GM23338 (cell line): ENCODE measurements around the gene ALOX5AP. TPM values are rescaled to one million over a fixed set of nuclear protein-coding genes. Genes with fewer than 3 reads are reported as not detected.

Experiments used
- ATAC-seq: fragments of 200-7000 bp; cut with Tn5 transposase; 3 replicates; pipeline ENCODE4 v1.9.1; 2020
- DNase-seq: peaks from one replicate; pipeline ENCODE4 v3.0.0-alpha.2; 2015; ENCODE audit warnings: low spot score
- H2AFZ ChIP-seq: fragments of 200-600 bp; sonication (generic); 2 replicates; pipeline ENCODE4 v1.8.0; 2016; ENCODE audit warnings: antibody characterized with exemption, mild to moderate bottlenecking, moderate library complexity
- H3F3A ChIP-seq: fragments of 200-600 bp; sonication (generic); replicated peaks from 2 replicates; pipeline ENCODE4 v1.8.0; 2017; ENCODE audit warnings: antibody characterized with exemption, mixed run types, low read depth
- H3K27ac ChIP-seq: fragments of 200-600 bp; sonication (generic); 2 replicates; pipeline ENCODE4 v1.6.1; 2016; ENCODE audit warnings: low read depth
- H3K27me3 ChIP-seq: fragments of 200-600 bp; sonication (generic); 2 replicates; pipeline ENCODE4 v1.8.0; 2016; ENCODE audit warnings: mild to moderate bottlenecking, mixed run types, moderate library complexity; ENCODE audit not compliant: insufficient read depth
- H3K36me3 ChIP-seq: fragments of 200-600 bp; sonication (generic); 2 replicates; pipeline ENCODE4 v1.8.0; 2016; ENCODE audit warnings: mild to moderate bottlenecking; ENCODE audit not compliant: insufficient read depth
- H3K4me1 ChIP-seq: fragments of 200-600 bp; sonication (generic); 2 replicates; pipeline ENCODE4 v1.8.0; 2016; ENCODE audit warnings: mild to moderate bottlenecking, moderate library complexity; ENCODE audit not compliant: insufficient read depth
- H3K4me2 ChIP-seq: fragments of 200-600 bp; sonication (generic); 2 replicates; pipeline ENCODE4 v1.7.1; 2017; ENCODE audit warnings: mixed run types
- H3K4me3 ChIP-seq: fragments of 200-600 bp; sonication (generic); 2 replicates; pipeline ENCODE4 v1.6.1; 2016; ENCODE audit warnings: mixed run types
- H3K79me2 ChIP-seq: fragments of 200-600 bp; sonication (generic); replicated peaks from 2 replicates; pipeline ENCODE4 v1.8.0; 2017; ENCODE audit warnings: mild to moderate bottlenecking; ENCODE audit not compliant: insufficient read depth
- H3K9me2 ChIP-seq: fragments of 200-600 bp; sonication (generic); 2 replicates; pipeline ENCODE4 v1.8.0; 2017; ENCODE audit not compliant: insufficient read depth
- H4K20me1 ChIP-seq: fragments of 200-600 bp; sonication (generic); replicated peaks from 2 replicates; pipeline ENCODE4 v1.8.0; 2017; ENCODE audit warnings: mild to moderate bottlenecking; ENCODE audit not compliant: insufficient read depth
- H3K27ac Mint-ChIP-seq: 2 replicates; pipeline ENCODE4 v1.8.0; 2020; ENCODE audit warnings: inconsistent platforms, mild to moderate bottlenecking, moderate library complexity, mixed read lengths
- H3K27me3 Mint-ChIP-seq: 3 replicates; pipeline ENCODE4 v1.8.0; 2022; ENCODE audit warnings: low read depth, mild to moderate bottlenecking, moderate library complexity, mixed read lengths, inconsistent platforms; ENCODE audit not compliant: insufficient read depth, poor library complexity
- H3K36me3 Mint-ChIP-seq: 3 replicates; pipeline ENCODE4 v1.8.0; 2021; ENCODE audit warnings: low read depth, mild to moderate bottlenecking, inconsistent platforms, moderate library complexity, mixed read lengths
- H3K4me1 Mint-ChIP-seq: 3 replicates; pipeline ENCODE4 v1.8.0; 2020; ENCODE audit warnings: mild to moderate bottlenecking, inconsistent platforms, mixed read lengths
- H3K4me3 Mint-ChIP-seq: 3 replicates; pipeline ENCODE4 v1.8.0; 2021; ENCODE audit warnings: moderate library complexity, mild to moderate bottlenecking, inconsistent platforms, mixed read lengths
- H3K9me3 Mint-ChIP-seq: 3 replicates; pipeline ENCODE4 v1.8.0; 2020; ENCODE audit warnings: moderate library complexity, mild to moderate bottlenecking, inconsistent platforms, mixed read lengths
- CREB1 ChIP-seq: fragments of 250-450 bp; sonication (Bioruptor Pico); IDR thresholded peaks from 2 replicates; pipeline ENCODE4 v1.5.0; 2020; ENCODE audit warnings: low read depth, mild to moderate bottlenecking, moderate library complexity
- CTCF ChIP-seq, 2 experiments: fragments of 200-600 bp in 1 of 2; sonication (generic) in 1 of 2; conservative IDR thresholded peaks; 2 replicates each; pipeline versions ENCODE4 v1.5.1 to v1.6.1; 2016 to 2017; ENCODE audit warnings: antibody characterized with exemption in 2 of 2, low read depth in 2 of 2, mild to moderate bottlenecking in 2 of 2, moderate library complexity in 1 of 2
- ETS1 ChIP-seq: IDR thresholded peaks from 2 replicates; pipeline ENCODE4 v1.6.1; 2016; ENCODE audit warnings: antibody characterized with exemption
- EZH2 ChIP-seq: fragments of 200-600 bp; sonication (generic); IDR thresholded peaks from one replicate; pipeline ENCODE4 v1.8.0; 2017; ENCODE audit warnings: antibody characterized with exemption, mild to moderate bottlenecking, low read depth; ENCODE audit not compliant: unreplicated experiment
- EZH2phosphoT487 ChIP-seq: fragments of 200-600 bp; sonication (generic); IDR thresholded peaks from one replicate; pipeline ENCODE4 v1.8.1; 2018; ENCODE audit warnings: antibody characterized with exemption; ENCODE audit not compliant: unreplicated experiment
- JUNB ChIP-seq: IDR thresholded peaks from one replicate; pipeline ENCODE4 v1.6.1; 2016; ENCODE audit warnings: antibody characterized with exemption; ENCODE audit not compliant: unreplicated experiment
- POLR2AphosphoS5 ChIP-seq: IDR thresholded peaks from 2 replicates; pipeline ENCODE4 v1.6.1; 2016; ENCODE audit warnings: antibody characterized with exemption, low read depth
- REST ChIP-seq: IDR thresholded peaks from one replicate; pipeline ENCODE4 v1.6.1; 2018; ENCODE audit warnings: antibody characterized with exemption; ENCODE audit not compliant: unreplicated experiment
- STAT1 ChIP-seq: IDR thresholded peaks from one replicate; pipeline ENCODE4 v1.6.1; 2016; ENCODE audit warnings: antibody characterized with exemption; ENCODE audit not compliant: unreplicated experiment
- ZNF114 ChIP-seq: fragments of 250-450 bp; sonication (Bioruptor Pico); IDR thresholded peaks from 2 replicates; pipeline ENCODE4 v1.5.0; 2020; ENCODE audit warnings: mild to moderate bottlenecking, moderate library complexity
- ZNF331 ChIP-seq: fragments of 250-450 bp; sonication (Bioruptor Pico); IDR thresholded peaks from 2 replicates; pipeline ENCODE4 v1.5.0; 2020; ENCODE audit warnings: low read depth, mild to moderate bottlenecking, moderate library complexity
- polyA plus RNA-seq: library from polyadenylated mRNA; unstranded; fragments of >200 nt; fragmentation: Nextera tagmentation; extraction: Ambion mirVana; gene quantifications from 2 replicates; pipeline ENCODE4 v1.2.1, GENCODE V29; 2016
- total RNA-seq: library from RNA; depleted of rRNA; stranded (reverse); fragments of >200 nt; shearing (Covaris generic); gene quantifications from 2 replicates; pipeline ENCODE4 v1.2.3, GENCODE V29; 2014

ALOX5AP gene
- total and polyA plus RNA-seq, 2 experiments from 2014 or later, result 0.23 TPM; not detected in 1

GRCh38 chr13:30790592-30790991 is 55.2 kb downstream of the ALOX5AP start (continued):
- TF ChIP-seq CTCF (conservative IDR thresholded peaks at IDR 0.05; ENCODE audit: low read depth in 2 of 2), result no peak
- no peak for TF ChIP-seq EZH2phosphoT487

- Mint-ChIP-seq H3K27me3 (no peaks in the 10 kb centered on the region), H3K36me3 (no peaks in the 10 kb centered on the region), H3K4me1 (peaks cover 5% of the 10 kb centered on the region; the same call in 2 of the 3 replicates), H3K4me3 (no peak overlapping the region), H3K9me3 (no peaks in the 10 kb centered on the region; the same call in 2 of the 3 replicates), H3K27ac (no peak overlapping the region)
- Histone ChIP-seq H3K27me3 (no peaks in the 10 kb centered on the region), H2AFZ (0 out of 2 replicates have a peak overlapping the region, but pooled peaks have one; percentile 18), H3K27ac (no peak overlapping the region), H3K4me2 (no peak overlapping the region), H3K36me3 (no peaks in the 10 kb centered on the region), H3K4me1 (no peaks in the 10 kb centered on the region), H3K9me2 (peaks cover 3% of the 10 kb centered on the region; the same call in 1 of the 2 replicates), H3F3A (no peaks in the 10 kb centered on the region), H3K79me2 (no peaks in the 10 kb centered on the region), H3K4me3 (no peak overlapping the region), H4K20me1 (no peaks in the 10 kb centered on the region)
- no peak for ATAC-seq
- DNase-seq, result no peak
- TF ChIP-seq CTCF (conservative IDR thresholded peaks at IDR 0.05; ENCODE audit: low read depth in 2 of 2), result no peak
- no peak for TF ChIP-seq STAT1
- no peak for TF ChIP-seq EZH2phosphoT487
- no peak for TF ChIP-seq EZH2
- no peak for TF ChIP-seq POLR2AphosphoS5
- TF ChIP-seq REST, result no peak
- TF ChIP-seq ZNF331 (CRISPR knock-in tag), result no peak
- TF ChIP-seq ETS1, result no peak
- TF ChIP-seq CREB1, result no peak
- TF ChIP-seq ZNF114, result no peak
- no peak for TF ChIP-seq JUNB
Observed at GRCh38 chr13:30791354-30792001, 56.1 kb downstream of the ALOX5AP start.
